ENCODE measurements around the gene BEX5.
A peak's percentile ranks its signal among the peaks of the same experiment; 100 is the strongest.
"Not testable (repeated sequence)": the region's sequence is repeated elsewhere in the genome, so short reads cannot be mapped to it uniquely, and the experiment has no call there.

BEX5 gene

DNA sequence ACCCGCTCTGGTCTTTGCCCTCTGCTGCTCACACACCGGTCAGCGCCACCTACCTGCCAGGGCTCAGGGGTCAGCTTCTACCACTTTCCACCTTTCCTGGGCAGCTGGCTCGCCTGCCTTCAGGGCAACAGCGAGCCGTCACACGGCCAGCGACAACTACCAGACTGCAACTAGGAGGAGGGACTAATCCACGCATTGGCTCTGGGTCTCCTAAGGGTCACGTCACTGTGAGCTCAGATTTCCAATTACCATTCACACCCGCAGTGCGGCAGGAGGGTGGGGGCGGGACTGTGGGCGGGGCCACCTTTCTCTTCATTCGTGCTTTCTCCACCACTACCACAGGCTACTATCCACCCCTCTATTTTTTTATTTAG, at the start of gene BEX5:
TSS of gene BEX5 (minus strand) at position 172 of the 374 bp plus-strand sequence. CDS start 1,712 bp downstream, outside the sequence.
- peak within 1 kb of the TSS; percentile 92 for H3K4me3 Mint-ChIP-seq
- H3K4me1 Mint-ChIP-seq (ENCODE audit: low read depth), result peaks cover 9% of the 10 kb centered on the region
- no peaks in the 10 kb centered on the region for H3K27me3 Mint-ChIP-seq
- H3K9me3 Mint-ChIP-seq, result no peaks in the 10 kb centered on the region
- H3K36me3 Mint-ChIP-seq (ENCODE audit: low read depth), result no peaks in the 10 kb centered on the region
- peak within 1 kb of the TSS; percentile 79 for H3K27ac Mint-ChIP-seq

DNA sequence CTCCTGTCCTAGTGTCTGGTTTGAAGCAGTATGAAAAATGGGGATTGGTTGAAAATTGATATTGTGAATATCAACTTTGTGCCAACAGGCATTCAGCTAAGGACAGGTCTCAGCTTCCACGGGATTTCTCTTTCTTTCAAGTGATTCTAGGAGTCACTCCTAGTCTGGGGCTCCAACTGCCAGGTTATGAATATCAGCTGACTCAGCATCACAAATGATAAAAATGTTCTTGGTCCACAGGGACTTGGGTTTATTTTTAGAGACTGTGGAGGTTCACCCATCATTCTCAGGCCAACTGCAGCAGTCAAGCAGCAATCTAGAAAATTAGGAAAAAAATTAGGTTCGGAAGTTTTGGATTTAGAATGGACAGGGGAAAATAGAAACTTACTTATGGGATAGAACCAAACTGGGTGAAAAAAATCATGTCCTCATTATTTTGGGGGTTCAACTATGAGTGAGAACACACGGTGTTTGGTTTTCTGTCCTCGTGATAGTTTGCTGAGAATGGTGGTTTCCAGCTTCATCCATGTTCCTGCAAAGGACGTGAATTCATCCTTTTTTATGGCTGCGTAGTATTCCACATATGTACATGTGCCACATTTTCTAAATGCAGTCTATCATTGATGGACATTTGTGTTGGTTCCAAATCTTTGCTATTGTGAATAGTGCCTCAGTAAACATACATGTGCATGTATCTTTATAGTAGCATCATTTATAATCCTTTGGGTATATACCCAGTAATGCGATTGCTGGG, 30.4 kb upstream of the BEX5 start:
- no peak overlapping the region for H3K27ac Mint-ChIP-seq
- H3K27me3 Mint-ChIP-seq, result no peaks in the 10 kb centered on the region
- no peaks in the 10 kb centered on the region for H3K36me3 Mint-ChIP-seq (ENCODE audit: low read depth)
- no peaks in the 10 kb centered on the region for H3K9me3 Mint-ChIP-seq
- no peak overlapping the region for H3K4me3 Mint-ChIP-seq
- H3K4me1 Mint-ChIP-seq (ENCODE audit: low read depth), result no peaks in the 10 kb centered on the region

DNA sequence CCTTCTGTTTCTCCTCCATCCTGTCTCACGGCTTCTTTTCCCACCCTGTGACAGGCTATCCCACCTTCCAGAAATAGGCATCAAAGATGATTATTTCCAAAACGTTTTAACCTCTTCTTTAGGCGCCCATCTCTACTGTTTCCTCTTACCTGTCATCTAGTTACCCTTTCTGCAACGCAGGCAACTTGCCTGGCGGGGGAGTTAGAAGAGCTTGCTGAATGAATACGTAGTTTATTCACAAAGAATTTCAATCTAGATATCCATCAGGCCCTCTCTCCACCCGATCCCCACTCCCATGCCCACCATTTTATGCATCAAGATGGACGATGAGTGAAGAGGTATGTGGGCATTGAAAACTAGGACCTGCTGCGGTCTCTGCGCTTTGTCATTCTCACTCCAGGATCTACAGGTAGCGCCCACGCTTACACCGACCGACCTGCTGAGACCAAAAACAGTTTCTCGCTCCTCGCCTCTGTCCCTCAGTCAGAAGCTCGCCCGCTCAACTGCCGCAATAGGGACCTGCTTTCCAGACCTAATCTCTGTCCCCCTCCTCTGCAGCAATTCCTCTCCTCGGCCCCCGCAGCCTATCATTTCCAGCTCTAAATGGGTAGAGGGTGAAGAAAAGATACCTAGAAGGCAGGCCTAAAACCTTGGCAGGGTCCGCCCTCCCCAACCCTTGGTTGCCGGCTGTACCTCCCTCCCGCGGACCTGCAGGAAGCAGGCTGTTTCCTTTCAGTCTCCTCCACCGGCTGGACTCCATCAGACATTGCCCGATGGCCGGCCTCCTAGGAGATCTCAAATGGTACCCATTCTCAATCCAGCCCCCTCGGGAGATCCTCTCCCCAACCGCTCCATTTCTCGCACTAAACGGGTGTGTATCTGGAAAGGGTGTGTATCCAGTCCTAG, 624 bp downstream of the BEX5 start:
- H3K36me3 Mint-ChIP-seq (ENCODE audit: low read depth), result no peaks in the 10 kb centered on the region
- peaks cover 9% of the 10 kb centered on the region for H3K4me1 Mint-ChIP-seq (ENCODE audit: low read depth)
- no peaks in the 10 kb centered on the region for H3K9me3 Mint-ChIP-seq
- H3K4me3 Mint-ChIP-seq, result peak overlapping the region; percentile 92
- no peaks in the 10 kb centered on the region for H3K27me3 Mint-ChIP-seq
- peak overlapping the region; percentile 79 for H3K27ac Mint-ChIP-seq

DNA sequence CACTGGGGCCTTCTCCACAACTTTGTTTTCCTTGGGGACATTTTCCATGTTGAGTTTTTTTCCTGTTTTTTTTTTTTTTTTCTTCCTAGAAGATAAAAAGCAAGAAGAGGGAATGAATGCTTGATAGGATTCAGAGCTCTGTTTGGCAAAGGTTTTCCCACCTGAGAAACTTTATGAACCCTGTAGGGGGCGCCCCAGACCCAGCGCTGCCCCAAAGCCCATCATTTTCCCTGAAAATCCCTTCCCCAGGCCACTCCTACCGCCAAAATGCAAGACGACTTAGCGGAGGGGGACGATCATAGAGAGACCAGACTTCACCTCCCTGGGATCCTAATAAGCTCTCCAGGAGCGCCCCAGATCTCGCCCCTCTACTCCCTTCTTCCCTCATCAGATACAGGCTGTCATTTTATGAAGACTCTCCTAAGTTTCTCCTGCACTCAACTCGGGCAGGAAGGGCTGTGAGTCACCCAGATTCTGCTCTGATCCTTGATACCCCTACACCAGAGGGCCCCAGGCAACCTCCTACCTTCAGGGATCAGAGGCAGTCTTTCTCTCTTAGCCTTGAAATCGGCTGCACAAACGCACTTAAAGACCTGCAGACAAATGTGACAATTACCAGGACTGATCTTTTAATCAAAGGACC, 1.4 kb downstream of the BEX5 start:
- Mint-ChIP-seq H3K9me3 (no peaks in the 10 kb centered on the region), H3K27me3 (no peaks in the 10 kb centered on the region), H3K36me3 (ENCODE audit: low read depth) (no peaks in the 10 kb centered on the region), H3K4me1 (ENCODE audit: low read depth) (peaks cover 9% of the 10 kb centered on the region), H3K27ac (no peak overlapping the region), H3K4me3 (peak overlapping the region; percentile 92)

DNA sequence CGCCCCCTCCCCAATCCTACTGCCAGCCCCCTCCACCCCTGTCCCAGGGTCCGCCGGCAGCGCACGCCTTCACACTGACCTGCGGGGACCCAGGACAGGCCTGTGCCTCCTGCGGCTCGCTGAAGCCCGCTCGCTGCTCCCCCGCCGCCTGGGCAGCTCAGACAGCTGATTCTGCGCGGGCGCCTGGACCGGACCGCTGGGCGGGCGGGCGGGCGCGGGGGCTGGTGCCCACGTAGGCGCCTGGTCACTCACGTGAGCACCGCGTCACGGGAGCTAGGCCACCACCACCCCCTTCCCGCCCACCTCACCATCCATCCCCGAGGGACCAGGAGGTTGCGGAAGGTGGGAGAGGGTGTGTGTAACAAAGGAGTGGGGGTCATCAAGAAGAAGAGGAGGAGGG, 13.5 kb downstream of the BEX5 start, which contains the start of gene TCEAL6:
TSS of gene TCEAL6 (minus strand) at position 208 of the 400 bp plus-strand sequence.
- not testable (repeated sequence) for H3K27ac Mint-ChIP-seq; H3K4me3 Mint-ChIP-seq; H3K4me1 Mint-ChIP-seq (ENCODE audit: low read depth); H3K9me3 Mint-ChIP-seq; H3K36me3 Mint-ChIP-seq (ENCODE audit: low read depth)
- peaks cover 11% of the 10 kb centered on the region for H3K27me3 Mint-ChIP-seq

DNA sequence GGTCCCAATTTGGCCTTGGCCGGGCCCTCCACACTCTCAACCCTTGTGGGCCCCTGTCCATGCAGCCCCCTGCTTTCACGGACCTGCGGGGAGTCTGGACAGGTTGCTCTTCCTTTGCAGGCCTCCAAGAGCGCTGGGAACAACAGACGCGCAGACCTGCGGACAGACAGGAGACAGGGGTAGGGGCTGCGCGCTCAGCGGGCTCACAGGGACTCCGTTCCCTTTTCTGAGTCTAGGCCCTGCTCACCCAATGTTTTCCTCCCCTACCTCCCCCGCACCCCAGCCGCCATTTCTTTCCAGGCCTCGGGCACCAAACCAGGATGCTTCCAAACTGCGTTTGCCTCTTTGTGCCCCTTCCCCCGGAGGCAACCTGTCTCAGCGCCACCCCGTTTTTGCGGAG, 14.1 kb downstream of the BEX5 start:
- not testable (repeated sequence) for H3K36me3 Mint-ChIP-seq (ENCODE audit: low read depth); H3K9me3 Mint-ChIP-seq; H3K4me3 Mint-ChIP-seq; H3K27ac Mint-ChIP-seq; H3K4me1 Mint-ChIP-seq (ENCODE audit: low read depth)
- H3K27me3 Mint-ChIP-seq, result peaks cover 11% of the 10 kb centered on the region

DNA sequence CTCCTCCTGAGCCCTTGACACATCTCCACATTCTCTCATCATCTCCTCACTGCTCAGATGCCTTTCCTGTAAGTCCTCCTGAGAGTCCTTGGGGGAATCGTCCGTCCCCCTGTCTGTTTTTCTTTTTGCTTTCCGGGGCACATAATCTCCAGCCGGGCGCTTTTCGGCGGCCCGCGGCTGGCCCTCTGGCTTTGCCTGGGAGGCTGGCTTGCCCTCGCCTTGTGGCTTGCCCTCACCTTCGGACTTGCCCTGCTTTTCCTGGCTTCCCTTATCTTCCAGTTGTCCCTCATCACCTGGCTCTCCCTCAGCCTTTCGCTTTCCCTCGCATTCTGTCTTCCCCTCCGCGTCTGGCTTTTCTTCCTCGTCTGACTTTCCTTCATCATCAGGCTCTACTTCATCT, 14.9 kb downstream of the BEX5 start:
- H3K36me3 Mint-ChIP-seq (ENCODE audit: low read depth); H3K4me1 Mint-ChIP-seq (ENCODE audit: low read depth): not testable (repeated sequence)

DNA sequence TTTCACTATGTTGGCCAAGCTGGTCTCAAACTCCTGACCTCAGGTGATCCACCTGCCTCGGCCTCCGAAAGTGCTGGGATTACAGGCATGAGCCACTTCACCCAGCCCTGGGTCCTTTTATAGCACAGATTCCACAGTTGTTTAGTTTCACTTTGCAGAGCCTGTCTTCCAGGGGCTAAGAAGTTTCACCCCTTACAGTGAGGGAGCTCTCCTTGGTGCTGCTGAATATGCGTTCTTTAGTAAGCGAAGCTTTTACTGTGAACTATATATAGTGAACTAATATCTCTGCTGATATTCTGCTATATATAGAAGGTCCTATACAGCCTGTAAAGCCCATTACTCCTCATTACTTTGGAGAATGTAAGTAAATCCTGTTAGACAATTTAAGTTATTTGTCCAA, 17.7 kb downstream of the BEX5 start:
- H3K4me3 Mint-ChIP-seq, result no peak overlapping the region
- peaks cover 12% of the 10 kb centered on the region for H3K27me3 Mint-ChIP-seq
- no peaks in the 10 kb centered on the region for H3K9me3 Mint-ChIP-seq

More for the DNA sequence above, 14.9 kb downstream of the BEX5 start:
- not testable (repeated sequence) for H3K9me3 Mint-ChIP-seq, H3K27ac Mint-ChIP-seq, H3K4me3 Mint-ChIP-seq
- peaks cover 13% of the 10 kb centered on the region for H3K27me3 Mint-ChIP-seq

DNA sequence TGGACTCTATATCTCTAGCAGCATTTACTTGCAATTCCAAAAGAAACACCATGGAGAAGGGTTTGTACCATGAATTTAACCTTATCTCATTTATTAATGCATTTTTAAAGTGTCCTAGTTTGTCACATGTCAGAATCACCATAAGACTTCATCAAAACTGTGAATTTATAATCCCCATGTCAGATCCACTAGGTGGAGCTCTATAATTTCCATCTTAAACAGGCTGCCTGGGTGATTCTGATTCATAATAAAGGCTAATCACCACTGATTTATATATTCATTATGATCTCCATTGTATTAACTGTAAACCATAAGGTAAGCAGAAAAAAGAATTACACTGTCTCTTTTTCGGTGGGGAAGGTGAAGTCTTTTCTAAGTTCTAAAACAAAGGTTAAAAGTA, 26.3 kb downstream of the BEX5 start:
- Mint-ChIP-seq H3K27me3 (peaks cover 28% of the 10 kb centered on the region), H3K4me3 (no peak overlapping the region), H3K4me1 (ENCODE audit: low read depth) (peaks cover 5% of the 10 kb centered on the region), H3K36me3 (ENCODE audit: low read depth) (no peaks in the 10 kb centered on the region), H3K9me3 (no peaks in the 10 kb centered on the region), H3K27ac (no peak overlapping the region)

More for the DNA sequence above, 17.7 kb downstream of the BEX5 start:
- Mint-ChIP-seq H3K36me3 (ENCODE audit: low read depth) (no peaks in the 10 kb centered on the region), H3K4me1 (ENCODE audit: low read depth) (no peaks in the 10 kb centered on the region), H3K27ac (no peak overlapping the region)

DNA sequence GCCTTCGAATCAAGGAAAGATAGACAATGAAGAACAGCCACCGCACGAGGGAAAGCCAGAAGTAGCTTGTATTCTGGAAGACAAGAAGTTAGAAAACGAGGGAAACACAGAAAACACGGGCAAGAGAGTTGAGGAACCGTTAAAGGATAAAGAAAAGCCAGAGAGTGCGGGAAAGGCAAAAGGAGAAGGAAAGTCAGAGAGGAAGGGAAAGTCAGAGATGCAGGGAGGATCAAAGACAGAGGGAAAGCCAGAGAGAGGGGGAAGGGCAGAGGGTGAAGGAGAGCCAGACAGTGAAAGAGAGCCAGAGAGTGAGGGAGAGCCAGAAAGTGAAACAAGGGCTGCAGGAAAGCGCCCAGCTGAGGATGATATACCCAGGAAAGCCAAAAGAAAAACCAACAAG, 28.9 kb downstream of the BEX5 start:
- H3K27ac Mint-ChIP-seq, result no peak overlapping the region
- H3K4me1 Mint-ChIP-seq (ENCODE audit: low read depth), result peaks cover 5% of the 10 kb centered on the region
- H3K27me3 Mint-ChIP-seq, result peaks cover 34% of the 10 kb centered on the region
- no peaks in the 10 kb centered on the region for H3K9me3 Mint-ChIP-seq
- H3K36me3 Mint-ChIP-seq (ENCODE audit: low read depth), result no peaks in the 10 kb centered on the region
- no peak overlapping the region for H3K4me3 Mint-ChIP-seq

DNA sequence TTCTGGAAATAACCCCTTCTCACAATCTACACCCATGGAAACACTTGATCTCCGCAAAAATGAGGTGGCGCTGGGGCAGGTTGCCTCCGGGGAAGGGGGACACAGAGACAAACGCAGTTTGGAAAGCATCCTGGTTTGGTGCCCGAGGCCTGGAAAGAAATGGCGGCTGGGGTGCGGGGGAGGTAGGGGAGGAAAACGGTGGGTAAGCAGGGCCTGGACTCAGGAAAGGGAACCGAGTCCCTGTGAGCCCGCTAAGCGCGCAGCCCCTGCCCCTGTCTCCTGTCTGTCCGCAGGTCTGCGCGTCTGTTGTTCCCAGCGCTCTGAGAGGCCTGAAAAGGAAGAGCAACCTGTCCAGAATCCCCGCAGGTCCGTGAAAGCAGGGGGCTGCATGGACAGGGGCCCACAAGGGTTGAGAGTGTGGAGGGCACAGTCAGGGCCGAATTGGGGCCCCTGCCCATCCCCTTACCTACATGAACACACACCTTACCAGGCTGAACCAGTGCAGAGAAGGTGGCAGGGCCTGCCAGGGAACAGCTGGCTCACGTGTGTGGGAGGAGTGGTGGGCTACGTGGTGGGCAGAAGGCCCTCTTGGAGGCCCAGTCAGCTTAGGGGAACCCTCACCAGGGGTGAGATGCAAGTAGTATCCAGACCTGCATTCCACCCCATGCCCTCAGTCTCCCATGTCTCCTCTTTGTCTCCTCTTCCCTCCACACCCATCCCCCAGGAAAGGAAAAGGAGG, 29.5 kb downstream of the BEX5 start:
- not testable (repeated sequence) for H3K36me3 Mint-ChIP-seq (ENCODE audit: low read depth); H3K4me1 Mint-ChIP-seq (ENCODE audit: low read depth); H3K4me3 Mint-ChIP-seq; H3K9me3 Mint-ChIP-seq; H3K27ac Mint-ChIP-seq
- peaks cover 34% of the 10 kb centered on the region for H3K27me3 Mint-ChIP-seq

DNA sequence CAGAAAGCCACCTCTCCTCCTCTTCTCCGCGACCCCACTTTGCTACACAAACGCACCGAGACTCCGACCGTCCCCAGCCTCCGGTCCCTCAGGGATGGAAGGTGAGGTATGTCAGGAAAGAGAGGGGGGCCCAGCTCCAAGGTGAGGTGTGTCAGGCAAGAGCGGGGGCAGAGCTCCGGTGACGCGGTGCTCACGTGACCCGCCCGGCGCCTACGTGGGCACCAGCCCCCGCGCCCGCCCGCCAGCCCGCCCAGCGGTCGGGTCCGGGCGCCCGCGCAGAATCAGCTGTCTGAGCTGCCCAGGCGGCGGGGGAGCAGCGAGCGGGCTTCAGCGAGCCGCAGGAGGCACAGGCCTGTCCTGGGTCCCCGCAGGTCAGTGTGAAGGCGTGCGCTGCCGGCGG, 30.3 kb downstream of the BEX5 start, which contains the start of gene TCEAL2:
TSS of gene TCEAL2 (plus strand) at position 244 of the 400 bp plus-strand sequence. CDS start 1,152 bp downstream, outside the sequence.
- H3K4me1 Mint-ChIP-seq (ENCODE audit: low read depth), result not testable (repeated sequence)

DNA sequence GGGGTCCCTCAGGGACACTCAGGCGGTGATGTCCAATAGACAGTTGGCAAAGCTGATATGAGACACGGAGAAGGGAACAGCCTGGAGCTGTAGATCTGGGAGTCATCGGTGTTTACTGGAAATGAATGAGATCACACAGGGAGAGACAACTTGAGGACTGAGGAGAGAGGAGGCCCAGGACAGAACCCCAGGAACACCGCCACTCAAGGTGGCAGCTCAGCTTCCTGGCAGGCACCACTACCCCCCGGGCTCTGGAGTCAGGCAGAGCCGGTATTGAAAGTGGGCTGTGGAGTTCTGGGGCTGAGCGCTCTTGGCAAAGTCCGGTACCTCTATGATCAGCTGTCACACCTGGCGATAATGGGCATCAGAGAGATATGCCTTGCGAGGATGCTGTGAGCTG, 30.8 kb downstream of the BEX5 start:
- H3K27ac Mint-ChIP-seq, result not testable (repeated sequence)
- Mint-ChIP-seq H3K27me3 (peaks cover 34% of the 10 kb centered on the region), H3K4me3 (peak overlapping the region; percentile 32)

More for the DNA sequence above, 30.3 kb downstream of the BEX5 start, which contains the start of gene TCEAL2:
- Mint-ChIP-seq H3K27me3 (peaks cover 34% of the 10 kb centered on the region), H3K4me3 (peak within 1 kb of the TSS; percentile 32)
- H3K9me3 Mint-ChIP-seq; H3K36me3 Mint-ChIP-seq (ENCODE audit: low read depth); H3K27ac Mint-ChIP-seq: not testable (repeated sequence)

DNA sequence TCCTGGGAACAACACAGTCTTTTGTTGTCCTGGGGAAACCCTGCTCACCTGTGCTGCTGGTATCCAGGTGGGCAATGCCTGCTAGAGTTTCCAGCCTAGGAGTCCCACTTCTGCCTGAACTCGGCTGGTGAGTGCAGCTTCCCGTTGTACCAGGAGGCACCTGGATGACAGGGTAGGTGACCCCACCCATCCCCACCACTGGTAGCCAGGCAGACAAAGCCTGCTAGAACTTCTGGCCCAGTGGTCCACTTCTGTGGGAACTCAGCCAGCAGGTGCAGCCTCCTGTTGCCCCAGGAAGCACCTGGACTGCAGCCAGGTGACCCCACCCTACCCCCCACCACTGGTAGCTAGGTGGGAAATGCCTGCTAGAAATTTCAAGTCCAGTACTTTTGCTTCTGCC, 40.0 kb downstream of the BEX5 start:
- Mint-ChIP-seq H3K27ac (no peak overlapping the region), H3K27me3 (peaks cover 11% of the 10 kb centered on the region), H3K4me1 (ENCODE audit: low read depth) (no peaks in the 10 kb centered on the region), H3K36me3 (ENCODE audit: low read depth) (no peaks in the 10 kb centered on the region), H3K4me3 (no peak overlapping the region), H3K9me3 (no peaks in the 10 kb centered on the region)

More for the DNA sequence above, 30.8 kb downstream of the BEX5 start:
- H3K4me1 Mint-ChIP-seq (ENCODE audit: low read depth); H3K36me3 Mint-ChIP-seq (ENCODE audit: low read depth); H3K9me3 Mint-ChIP-seq: not testable (repeated sequence)

Data from stimulated activated naive CD8-positive, alpha-beta T cell treated with anti-CD3 and anti-CD28 coated beads, Interleukin-15, Interleukin-2, amounts not matched to agents 100 ng/mL and 50 ng/mL, for 24 hours (primary cell).